ENCODE results near the gene ADGRA3. TPM values are rescaled to one million over a fixed set of nuclear protein-coding genes. Genes with fewer than 3 reads are reported as not detected.
"Not testable (repeated sequence)": the region's sequence is repeated elsewhere in the genome, so short reads cannot be mapped to it uniquely, and the experiment has no call there.

ADGRA3 gene
- total RNA-seq, 1 donor from 2014 or later = 21.7 TPM

GRCh38 chr4:22384154-22384553 lies 131.7 kb downstream of the ADGRA3 start:
- no peak for DNase-seq (ENCODE audit: low read depth, low spot score)

- DNase-seq (ENCODE audit: low read depth, low spot score) = not testable (repeated sequence)
Measured at GRCh38 chr4:22382216-22382615, 133.7 kb downstream of the ADGRA3 start.

- DNase-seq (ENCODE audit: low read depth, low spot score) = no peak
Measured at GRCh38 chr4:22372986-22373385, 142.9 kb downstream of the ADGRA3 start.

- no peak for DNase-seq (ENCODE audit: low read depth, low spot score)
Measured at GRCh38 chr4:22369901-22370562, 145.8 kb downstream of the ADGRA3 start.

- DNase-seq (ENCODE audit: low read depth, low spot score) = no peak
Measured at GRCh38 chr4:22363787-22364186, 152.1 kb downstream of the ADGRA3 start.

- no peak for DNase-seq (ENCODE audit: low read depth, low spot score)
Measured at GRCh38 chr4:22363036-22363435, 152.8 kb downstream of the ADGRA3 start.

GRCh38 chr4:22356987-22357596 lies 158.8 kb downstream of the ADGRA3 start:
- DNase-seq (ENCODE audit: low read depth, low spot score) = no peak

- DNase-seq (ENCODE audit: low read depth, low spot score) = no peak
Measured at GRCh38 chr4:22348410-22348809, 167.5 kb downstream of the ADGRA3 start.

- no peak for DNase-seq (ENCODE audit: low read depth, low spot score)
Measured at GRCh38 chr4:22345678-22346077, 170.2 kb downstream of the ADGRA3 start.

- no peak for DNase-seq (ENCODE audit: low read depth, low spot score)
Measured at GRCh38 chr4:22345055-22345454, 170.8 kb downstream of the ADGRA3 start.

GRCh38 chr4:22343606-22344005 lies 172.3 kb downstream of the ADGRA3 start:
- no peak for DNase-seq (ENCODE audit: low read depth, low spot score)

- no peak for DNase-seq (ENCODE audit: low read depth, low spot score)
Measured at GRCh38 chr4:22339491-22339890, 176.4 kb downstream of the ADGRA3 start.

- DNase-seq (ENCODE audit: low read depth, low spot score) = no peak
Measured at GRCh38 chr4:22338796-22339195, 177.1 kb downstream of the ADGRA3 start.

Other genes with a start within 250 kb of the ADGRA3 start
- not detected in 2 replicates for gene GBA3, start 176.9 kb upstream of the ADGRA3 start, total RNA-seq